K562 (cell line): ENCODE data around the gene SLC6A6. TPM values are rescaled to one million over a fixed set of nuclear protein-coding genes. Genes with fewer than 3 reads are reported as not detected.
A peak's percentile ranks its signal among the peaks of the same experiment; 100 is the strongest.

Experiments
- ATAC-seq: fragments of 200-7000 bp; cut with Tn5 transposase; 3 replicates; pipeline ENCODE4 v1.9.1; 2020; ENCODE audit warnings: moderate library complexity
- BruUV-seq: library from RNA; stranded (reverse); fragments of 400-500 nt; replicated peaks from 2 replicates; lab custom pipeline; 2021; lab: Mats Ljungman, UMichigan
- CTCF ChIA-PET: fragments of 300-600 bp; formaldehyde crosslinking; extraction: SDS; loops from one replicate; lab custom pipeline; 2021; ENCODE audit warnings: low intra/inter-chr PET ratio; lab: Yijun Ruan, JAX
- POLR2A ChIA-PET: fragments of 300-600, 350-650 bp; sonication (Branson Sonifier 250); formaldehyde crosslinking; extraction: SDS; loops from one replicate; lab custom pipeline; 2021; ENCODE audit warnings: antibody characterized with exemption, inconsistent platforms; lab: Yijun Ruan, JAX
- DNase-seq, 4 experiments: peaks; one replicate each; pipeline versions ENCODE4 v3.0.0 to v3.0.0-alpha.2; 2011 to 2018; ENCODE audit warnings: low spot score in 3 of 4, mixed read lengths in 3 of 4; ENCODE audit errors: extremely low read depth in 1 of 4
- FAIRE-seq: peaks from 2 replicates; lab custom pipeline; 2011; peaks lifted over from hg19 to GRCh38; lab: Jason Lieb, UNC
- H2AFZ ChIP-seq: 2 replicates; pipeline ENCODE4 v1.6.0; 2011; ENCODE audit warnings: low read depth, low read length, control low read depth, inconsistent platforms
- H3K27ac ChIP-seq: fragments of 200-600 bp; 3 replicates; pipeline ENCODE4 v1.8.0; 2011; ENCODE audit warnings: low read depth, mild to moderate bottlenecking, control low read depth, inconsistent platforms, low read length, moderate library complexity, mixed read lengths; ENCODE audit errors: extremely low read depth
- H3K27me3 ChIP-seq, 2 experiments: fragments of 300-600 bp in 1 of 2; 2 replicates in 1 of 2; 3 replicates in 1 of 2; pipeline versions ENCODE4 v1.6.0 to v1.8.0; 2011; ENCODE audit warnings: inconsistent platforms in 2 of 2, low read length in 2 of 2, mild to moderate bottlenecking in 1 of 2, mixed read lengths in 1 of 2, moderate library complexity in 1 of 2; ENCODE audit not compliant: control insufficient read depth in 2 of 2, insufficient read depth in 2 of 2
- H3K36me3 ChIP-seq: fragments of 300-600 bp; 3 replicates; pipeline ENCODE4 v1.8.0; 2011; ENCODE audit warnings: mild to moderate bottlenecking, low read length, inconsistent platforms; ENCODE audit not compliant: control insufficient read depth, insufficient read depth
- H3K4me1 ChIP-seq, 2 experiments: fragments of 200-600 bp in 1 of 2; replicated peaks in 1 of 2; 2 replicates in 1 of 2; 3 replicates in 1 of 2; pipeline versions ENCODE4 v1.5.1 to v1.8.0; 2011; ENCODE audit warnings: inconsistent platforms in 2 of 2, low read length in 2 of 2, mild to moderate bottlenecking in 1 of 2, mixed read lengths in 1 of 2, moderate library complexity in 1 of 2; ENCODE audit not compliant: control insufficient read depth in 2 of 2, insufficient read depth in 2 of 2
- H3K4me2 ChIP-seq: 2 replicates; pipeline ENCODE4 v1.6.1; 2011; ENCODE audit warnings: low read length, control low read depth, inconsistent platforms, mixed read lengths; ENCODE audit not compliant: insufficient read depth
- H3K4me3 ChIP-seq: fragments of 200-600 bp; sonication (generic), shearing (Covaris generic); 2 replicates; pipeline ENCODE4 v1.5.1; 2016; ENCODE audit warnings: control low read depth, inconsistent platforms
- H3K79me2 ChIP-seq: fragments of 200-600 bp; 3 replicates; pipeline ENCODE4 v1.8.0; 2011; ENCODE audit warnings: low read length, inconsistent platforms; ENCODE audit not compliant: control insufficient read depth, insufficient read depth
- H3K9ac ChIP-seq, 2 experiments: 2 replicates each; pipeline versions ENCODE4 v1.6.0 to v1.6.1; 2011; ENCODE audit warnings: low read depth in 2 of 2, low read length in 2 of 2, control low read depth in 1 of 2, inconsistent platforms in 1 of 2, mild to moderate bottlenecking in 1 of 2, mixed read lengths in 1 of 2; ENCODE audit not compliant: insufficient read depth in 1 of 2
- H3K9me1 ChIP-seq: one replicate; pipeline ENCODE4 v1.6.0; 2011; ENCODE audit warnings: inconsistent platforms, mild to moderate bottlenecking, low read length, moderate library complexity; ENCODE audit not compliant: control insufficient read depth, insufficient read depth
- H3K9me3 ChIP-seq: replicated peaks from 2 replicates; pipeline ENCODE4 v1.5.1; 2011; ENCODE audit warnings: low read depth, low read length, inconsistent platforms; ENCODE audit not compliant: control insufficient read depth, insufficient read depth
- H4K20me1 ChIP-seq: replicated peaks from 2 replicates; pipeline ENCODE4 v1.6.1; 2011; ENCODE audit warnings: low read length, inconsistent platforms, mixed read lengths; ENCODE audit not compliant: control insufficient read depth, insufficient read depth
- CBFA2T2 ChIP-seq: fragments of 450-650 bp; conservative IDR thresholded peaks from 2 replicates; pipeline ENCODE4 v1.6.1; 2017; ENCODE audit warnings: mild to moderate bottlenecking
- HMG20A ChIP-seq: fragments of 450-650 bp; formaldehyde crosslinking; conservative IDR thresholded peaks from 2 replicates; pipeline ENCODE4 v1.4.0; 2020; ENCODE audit warnings: mild to moderate bottlenecking, mixed read lengths
- JUN ChIP-seq, 2 experiments: sonication (generic) in 1 of 2; formaldehyde crosslinking in 1 of 2; IDR thresholded peaks; 2 replicates each; pipeline versions ENCODE4 v1.6.1 to v1.8.0; 2012 to 2022; ENCODE audit warnings: borderline replicate concordance in 2 of 2, mild to moderate bottlenecking in 2 of 2, improper control_type of control experiment in 1 of 2, low read depth in 1 of 2, low read length in 1 of 2, missing genetic modification reagents in 1 of 2
- NFYB ChIP-seq: IDR thresholded peaks from 2 replicates; pipeline ENCODE4 v1.6.1; 2011; ENCODE audit warnings: mild to moderate bottlenecking, moderate library complexity; ENCODE audit not compliant: insufficient read length; ENCODE audit errors: extremely low read depth
- RBM25 ChIP-seq: fragments of 200-400 bp; formaldehyde crosslinking; IDR thresholded peaks from 2 replicates; pipeline ENCODE4 v1.6.1; 2018; ENCODE audit warnings: low read length, low read depth, moderate library complexity; ENCODE audit not compliant: severe bottlenecking
- RCOR1 ChIP-seq, 2 experiments: IDR thresholded peaks; 2 replicates each; pipeline ENCODE4 v1.6.1; 2012; ENCODE audit warnings: low read depth in 2 of 2, low read length in 2 of 2, borderline replicate concordance in 1 of 2, improper control_type of control experiment in 1 of 2
- RHOXF2B ChIP-seq: fragments of 250-450 bp; sonication (Bioruptor Pico); conservative IDR thresholded peaks from 2 replicates; pipeline ENCODE4 v1.5.1; 2021
- TFE3 ChIP-seq: fragments of 450-650 bp; formaldehyde crosslinking; IDR thresholded peaks from 2 replicates; pipeline ENCODE4 v1.4.0; 2020; ENCODE audit warnings: mild to moderate bottlenecking, mixed read lengths
- THAP7 ChIP-seq: fragments of 250-450 bp; sonication (Bioruptor Pico); IDR thresholded peaks from 2 replicates; pipeline ENCODE4 v1.5.0; 2021
- TOE1 ChIP-seq, 2 experiments: fragments of 450-650 bp in 1 of 2; sonication (generic) in 1 of 2; formaldehyde crosslinking in 1 of 2; IDR thresholded peaks; 2 replicates each; pipeline versions ENCODE4 v1.7.1 to v1.8.0; 2016 to 2022; ENCODE audit warnings: borderline replicate concordance in 2 of 2, mild to moderate bottlenecking in 2 of 2, antibody characterized with exemption in 1 of 2, inconsistent platforms in 1 of 2, low read depth in 1 of 2, missing genetic modification reagents in 1 of 2, moderate library complexity in 1 of 2
- YY1 ChIP-seq, 3 experiments: IDR thresholded peaks; 2 replicates each; pipeline ENCODE4 v1.6.1; 2011; ENCODE audit warnings: low read length in 2 of 3, mild to moderate bottlenecking in 2 of 3, moderate library complexity in 2 of 3, borderline replicate concordance in 1 of 3, control low read depth in 1 of 3, low read depth in 1 of 3; ENCODE audit not compliant: insufficient read depth in 3 of 3, insufficient replicate concordance in 2 of 3, control insufficient read depth in 1 of 3, insufficient read length in 1 of 3; ENCODE audit errors: extremely low read depth in 1 of 3
- ZKSCAN1 ChIP-seq: fragments of 150-350 bp; IDR thresholded peaks from 2 replicates; pipeline ENCODE4 v1.6.1; 2016; ENCODE audit warnings: low read depth, low read length
- ZNF140 ChIP-seq: fragments of 250-450 bp; sonication (Bioruptor Pico); IDR thresholded peaks from 2 replicates; pipeline ENCODE4 v1.8.0; 2021; ENCODE audit warnings: moderate library complexity, mild to moderate bottlenecking, inconsistent platforms
- WGBS: fragments of 100-300 bp; shearing (Covaris generic); methylation state at CpG from one replicate; pipeline ENCODE4 v1.1.6; 2016; ENCODE audit warnings: low coverage, mixed read lengths; ENCODE audit not compliant: insufficient coverage; ENCODE audit errors: missing lambda C conversion rate; 5-methylcytosine and 5-hydroxymethylcytosine counted together
- in situ Hi-C: fragments of 300-500 bp; cut with MboI; formaldehyde crosslinking; loops from 4 replicates; pipeline ENCODE4 v1.15.0; 2018; ENCODE audit warnings: inconsistent platforms, mixed read lengths
- intact Hi-C: fragments of 100-400 bp; cut with micrococcal nuclease; formaldehyde crosslinking; loops from 2 replicates; pipeline ENCODE4 v1.14.2; 2022
- polyA plus RNA-seq, 8 experiments: library from polyadenylated mRNA; depleted of rRNA in 4 of 8; stranded (reverse) in 5 of 8; unstranded in 3 of 8; fragments of >200 nt; fragmentation: Nextera tagmentation in 2 of 8; fragmentation: Illumina TruSeq in 1 of 8; extraction: Ambion mirVana in 2 of 8; extraction: Trizol in 1 of 8; gene quantifications; 2 replicates each; pipeline versions ENCODE4 v1.2.1 to v1.2.3, GENCODE V29; 2011 to 2014; ENCODE audit warnings: inconsistent platforms in 1 of 8, missing spikeins in 1 of 8
- total RNA-seq, 7 experiments: library from RNA; depleted of rRNA in 6 of 7; stranded (reverse); fragments of >200 nt in 6 of 7; fragmentation: Illumina TruSeq in 2 of 7; extraction: Trizol in 2 of 7; gene quantifications; 2 replicates each; pipeline versions ENCODE4 v1.2.1 to v1.2.3, GENCODE V29; 2011 to 2021; ENCODE audit warnings: low replicate concordance in 1 of 7

Gene SLC6A6
- total and polyA plus RNA-seq, 9 of the 15 experiments (the other 6 are each of a cell fraction or from before 2014, with no cell fraction given): 12.3 to 203 (median 93.2) TPM

- TF ChIP-seq JUN (IDR thresholded peaks at IDR 0.05; ENCODE audit: borderline replicate concordance, low read depth, low read length) (no peak), JUN (CRISPR knock-in tag; IDR thresholded peaks at IDR 0.05; ENCODE audit: borderline replicate concordance) (no peak), RCOR1 (IDR thresholded peaks at IDR 0.05; ENCODE audit: borderline replicate concordance in 1 of 2, low read depth in 2 of 2, low read length in 2 of 2) (peak; percentile 16 to 86; a peak in 2 of 4 replicates)
Measured at GRCh38 chr3:14536837-14537589, 134.6 kb downstream of the SLC6A6 start (continued).

GRCh38 chr3:14537590-14538450 is 135.4 kb downstream of the SLC6A6 start:
- POLR2A ChIA-PET: interaction anchor here (0.6 to 2.6 kb wide), 2 partner anchors 11 to 403 kb away, joined by 3 to 17 read pairs; no protein-coding TSS in a partner anchor
- TF ChIP-seq RHOXF2B: no peak
- no peak for TF ChIP-seq HMG20A
- peak; percentile 93 for TF ChIP-seq TFE3 (CRISPR knock-in tag)
- peak; percentile 89 for TF ChIP-seq NFYB
- no peak for TF ChIP-seq THAP7 (CRISPR knock-in tag)
- peak; percentile 74 for TF ChIP-seq CBFA2T2
- TF ChIP-seq TOE1 (IDR thresholded peaks at IDR 0.05; ENCODE audit: borderline replicate concordance): peak; percentile 95
- TF ChIP-seq TOE1 (CRISPR knock-in tag; IDR thresholded peaks at IDR 0.05; ENCODE audit: borderline replicate concordance, low read depth): no peak
- peak; percentile 70; the same call in 1 of the 2 replicates for TF ChIP-seq ZKSCAN1
- TF ChIP-seq YY1 (IDR thresholded peaks at IDR 0.05; ENCODE audit: borderline replicate concordance in 1 of 3, control insufficient read depth in 1 of 3, extremely low read depth in 1 of 3, insufficient read depth in 3 of 3, insufficient read length in 1 of 3, insufficient replicate concordance in 2 of 3, low read depth in 1 of 3, low read length in 2 of 3): peak in 1 of 3 experiments; percentile 12
- TF ChIP-seq RBM25: peak; percentile 59
- no peak for TF ChIP-seq ZNF140 (CRISPR knock-in tag)

More at GRCh38 chr3:14537590-14538450, 135.4 kb downstream of the SLC6A6 start:
- no peak overlapping the region for H3K4me2 ChIP-seq
- WGBS: 70% methylated on average over 10 of the region's 10 CpGs
- no peak overlapping the region for H3K4me3 ChIP-seq
- no peaks in the 10 kb centered on the region for H4K20me1 ChIP-seq
- H3K9me1 ChIP-seq: no peaks in the 10 kb centered on the region
- no peaks in the 10 kb centered on the region for H3K79me2 ChIP-seq
- H3K9ac ChIP-seq: no peak overlapping the region
- ATAC-seq (peak; percentile 80), FAIRE-seq (peak; percentile 77), DNase-seq (peak; percentile 57 to 90 (median 86))
- H3K9me3 ChIP-seq: no peaks in the 10 kb centered on the region
- CTCF ChIA-PET: no interaction called here
- no peak overlapping the region for H3K27ac ChIP-seq
- intact Hi-C loops: no loop called here
- H2AFZ ChIP-seq: peak overlapping the region; percentile 42
- in situ Hi-C loops: no loop called here
- H3K4me1 ChIP-seq: peaks cover 5 to 14% of the 10 kb centered on the region in 2 experiments
- peaks cover 2 to 19% of the 10 kb centered on the region in 2 experiments; a peak in 3 of 5 replicates for H3K27me3 ChIP-seq
- H3K36me3 ChIP-seq: no peaks in the 10 kb centered on the region
- BruUV-seq: no TSS peak
